ENCODE measurements around the gene ACAT2. TPM values are rescaled to one million over a fixed set of nuclear protein-coding genes. Genes with fewer than 3 reads are reported as not detected.

The ACAT2 gene
- total RNA-seq, 1 experiment from 2014 or later: 156 TPM

DNA sequence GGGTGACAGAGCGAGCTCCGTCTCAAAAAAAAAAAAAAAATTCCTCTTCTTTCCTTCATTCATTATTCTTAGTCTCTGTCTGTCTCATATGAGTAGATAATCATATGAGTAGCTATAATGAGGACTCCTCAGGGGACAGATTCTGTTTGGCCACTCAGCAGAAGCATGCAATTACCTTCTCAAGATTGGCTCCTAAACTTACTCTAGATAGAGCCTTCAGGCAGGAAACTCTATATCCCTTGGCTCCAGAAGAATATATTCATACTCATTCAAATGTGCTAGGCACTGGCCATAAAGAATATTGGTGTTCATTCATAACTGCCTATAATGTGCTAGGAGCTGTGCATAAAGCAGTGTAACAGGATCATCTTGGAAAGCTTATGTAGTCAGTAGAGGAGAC, 2.2 kb upstream of the ACAT2 start:
- peaks cover 3% of the 10 kb centered on the region; the same call in 1 of the 2 replicates for H3K79me2 ChIP-seq (ENCODE audit: insufficient read depth, low read length)
- H2BK15ac ChIP-seq (ENCODE audit: low read depth, low read length): no peak overlapping the region
- no peak overlapping the region for H3K9ac ChIP-seq (ENCODE audit: extremely low read depth, insufficient read length, low read length)
- Mint-ChIP-seq H3K27ac (peak overlapping the region in 2 of 3 experiments; percentile 71 to 92; a peak in 4 of 7 replicates), H3K9me3 (no peaks in the 10 kb centered on the region; a peak in 1 of 5 replicates), H3K4me3 (peak overlapping the region in 1 of 2 experiments; percentile 36; a peak in 1 of 5 replicates), H3K4me1 (peaks cover 31 to 32% of the 10 kb centered on the region in 2 experiments), H3K36me3 (ENCODE audit: insufficient read depth in 1 of 3, low read depth in 3 of 3) (peaks cover 42 to 60% (median 59%) of the 10 kb centered on the region in 3 experiments), H3K27me3 (ENCODE audit: low read depth) (no peaks in the 10 kb centered on the region)
- no peak for TF ChIP-seq CTCF (conservative IDR thresholded peaks at IDR 0.05)
- no peak overlapping the region for H3K14ac ChIP-seq (ENCODE audit: insufficient read depth, low read length)
- H3T11ph ChIP-seq (ENCODE audit: low read length): no peak overlapping the region
- no peak for DNase-seq
- peaks cover 15% of the 10 kb centered on the region for H3K23me2 ChIP-seq (ENCODE audit: insufficient read length, low read depth, low read length, poor library complexity, severe bottlenecking)
- peaks cover 2% of the 10 kb centered on the region; the same call in 1 of the 2 replicates for H3K4me1 ChIP-seq (ENCODE audit: insufficient read depth, low read length)
- H4K20me1 ChIP-seq (ENCODE audit: control insufficient read depth, insufficient read depth, insufficient read length): peaks cover 2% of the 10 kb centered on the region
- no peak overlapping the region for H4K91ac ChIP-seq (ENCODE audit: insufficient read length, low read depth, low read length)
- no peak overlapping the region for H4K5ac ChIP-seq (ENCODE audit: insufficient read length, low read depth, low read length)
- peak overlapping the region; percentile 29 for H3K27ac ChIP-seq (ENCODE audit: insufficient read length, low read depth, low read length)
- no peak overlapping the region for H3K4me2 ChIP-seq (ENCODE audit: insufficient read depth, insufficient read length, low read length)
- no peak overlapping the region for H3K4ac ChIP-seq (ENCODE audit: low read depth, low read length)
- H2AK5ac ChIP-seq (ENCODE audit: insufficient read length, low read length): no peak overlapping the region
- no peaks in the 10 kb centered on the region; the same call in 1 of the 2 replicates for H3K27me3 ChIP-seq (ENCODE audit: insufficient read depth, low read length)
- no peaks in the 10 kb centered on the region for H3K9me3 ChIP-seq (ENCODE audit: control insufficient read depth, low read depth, low read length)
- no peak overlapping the region for H3K56ac ChIP-seq (ENCODE audit: insufficient read length, low read depth, low read length)
- no peak overlapping the region for H2BK5ac ChIP-seq (ENCODE audit: insufficient read length, low read length)
- no peak overlapping the region for H3K23ac ChIP-seq (ENCODE audit: insufficient read length, low read depth, low read length)
- WGBS (ENCODE audit: extremely low coverage, insufficient read length, low lambda C conversion rate): no CpG with 5 or more reads among the region's 2 CpGs
- peaks cover 3% of the 10 kb centered on the region for H3K79me1 ChIP-seq (ENCODE audit: insufficient read depth, low read depth, low read length, poor library complexity, severe bottlenecking)
- no peak overlapping the region for H2BK20ac ChIP-seq (ENCODE audit: low read depth, low read length, poor library complexity, severe bottlenecking)
- no peak overlapping the region for H4K8ac ChIP-seq (replicated peaks; ENCODE audit: insufficient read length, low read depth, low read length)
- H2BK120ac ChIP-seq (ENCODE audit: low read depth, low read length, poor library complexity, severe bottlenecking): no peak overlapping the region
- H2BK12ac ChIP-seq (ENCODE audit: insufficient read length, low read depth, low read length): no peak overlapping the region
- no peak overlapping the region for H3K18ac ChIP-seq (ENCODE audit: insufficient read length, low read depth, low read length)
- H2AFZ ChIP-seq (ENCODE audit: low read length): no peak overlapping the region

Measured in H9 (cell line).